B cell (primary cell): Measurements from ENCODE around the gene IGSF8.
A peak's percentile ranks its signal among the peaks of the same experiment; 100 is the strongest.

Source experiments
- EZH2 ChIP-seq: IDR thresholded peaks from 2 replicates; pipeline ENCODE4 v1.6.1; 2012; ENCODE audit warnings: borderline replicate concordance, low read depth, mild to moderate bottlenecking, moderate library complexity, low read length; ENCODE audit not compliant: insufficient read depth, poor library complexity, severe bottlenecking
- TF ChIP-seq, protein P1 (sequence below): fragments of 200-600 bp; IDR thresholded peaks from one replicate; pipeline ENCODE4 v1.8.0; 2022; ENCODE audit warnings: antibody characterized with exemption, mild to moderate bottlenecking

DNA sequence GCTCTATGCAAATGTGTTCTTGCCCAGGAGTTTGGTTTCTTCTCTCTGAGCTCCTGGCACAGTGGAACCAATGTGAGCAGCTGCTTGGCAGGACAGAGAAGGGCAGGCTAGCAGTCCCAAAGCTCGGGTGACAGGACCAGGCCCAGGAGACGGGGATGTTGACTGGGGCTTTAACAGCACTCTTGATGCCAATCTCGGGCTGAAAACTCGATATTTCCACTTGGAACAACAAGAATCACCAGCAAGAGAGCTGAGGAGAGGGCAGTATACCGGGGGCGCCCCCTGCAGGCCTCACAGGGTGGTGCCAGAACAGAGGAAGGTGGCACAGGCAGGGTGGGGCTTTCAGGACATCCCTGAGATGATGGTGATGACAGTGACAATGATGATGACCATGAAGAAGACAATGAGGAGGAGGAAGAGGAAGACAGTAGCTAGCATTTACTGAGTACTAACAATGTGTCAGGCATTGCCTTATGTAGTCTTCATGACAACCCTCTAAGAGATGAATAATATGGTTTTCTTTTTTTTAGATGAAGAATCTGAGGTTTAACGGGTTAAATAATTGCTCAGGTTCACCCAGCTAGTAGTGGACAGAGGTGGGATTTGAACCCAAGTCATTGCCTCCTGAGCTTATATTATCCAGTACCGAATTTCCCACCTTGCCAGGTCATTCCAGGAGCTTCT is 19.8 kb downstream of the IGSF8 start:
- TF ChIP-seq, protein P1, sequence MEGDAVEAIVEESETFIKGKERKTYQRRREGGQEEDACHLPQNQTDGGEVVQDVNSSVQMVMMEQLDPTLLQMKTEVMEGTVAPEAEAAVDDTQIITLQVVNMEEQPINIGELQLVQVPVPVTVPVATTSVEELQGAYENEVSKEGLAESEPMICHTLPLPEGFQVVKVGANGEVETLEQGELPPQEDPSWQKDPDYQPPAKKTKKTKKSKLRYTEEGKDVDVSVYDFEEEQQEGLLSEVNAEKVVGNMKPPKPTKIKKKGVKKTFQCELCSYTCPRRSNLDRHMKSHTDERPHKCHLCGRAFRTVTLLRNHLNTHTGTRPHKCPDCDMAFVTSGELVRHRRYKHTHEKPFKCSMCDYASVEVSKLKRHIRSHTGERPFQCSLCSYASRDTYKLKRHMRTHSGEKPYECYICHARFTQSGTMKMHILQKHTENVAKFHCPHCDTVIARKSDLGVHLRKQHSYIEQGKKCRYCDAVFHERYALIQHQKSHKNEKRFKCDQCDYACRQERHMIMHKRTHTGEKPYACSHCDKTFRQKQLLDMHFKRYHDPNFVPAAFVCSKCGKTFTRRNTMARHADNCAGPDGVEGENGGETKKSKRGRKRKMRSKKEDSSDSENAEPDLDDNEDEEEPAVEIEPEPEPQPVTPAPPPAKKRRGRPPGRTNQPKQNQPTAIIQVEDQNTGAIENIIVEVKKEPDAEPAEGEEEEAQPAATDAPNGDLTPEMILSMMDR, result peak; percentile 83
- no peak for TF ChIP-seq EZH2
